Measurements from ENCODE around the gene MEF2C. TPM values are rescaled to one million over a fixed set of nuclear protein-coding genes. Genes with fewer than 3 reads are reported as not detected.

Gene MEF2C
- total RNA-seq, 1 experiment from 2014 or later = 2.4 TPM

- DNase-seq (ENCODE audit: low spot score) = no peak
Observed at GRCh38 chr5:88674356-88675167, 208.4 kb downstream of the MEF2C start.

GRCh38 chr5:88673253-88674105 lies 209.5 kb downstream of the MEF2C start:
- DNase-seq (ENCODE audit: low spot score) = no peak

GRCh38 chr5:88672644-88673252 lies 210.2 kb downstream of the MEF2C start:
- no peak for DNase-seq (ENCODE audit: low spot score)

GRCh38 chr5:88671505-88672499 lies 211.2 kb downstream of the MEF2C start:
- DNase-seq (ENCODE audit: low spot score) = no peak

GRCh38 chr5:88671106-88671504 lies 211.9 kb downstream of the MEF2C start:
- no peak for DNase-seq (ENCODE audit: low spot score)

GRCh38 chr5:88670461-88670860 lies 212.5 kb downstream of the MEF2C start:
- no peak for DNase-seq (ENCODE audit: low spot score)

- no peak for DNase-seq (ENCODE audit: low spot score)
Observed at GRCh38 chr5:88669371-88670050, 213.5 kb downstream of the MEF2C start.

- no peak for DNase-seq (ENCODE audit: low spot score)
Observed at GRCh38 chr5:88667496-88668201, 215.3 kb downstream of the MEF2C start.
